Skin of body (tissue), 2 donors: ENCODE results near the gene ZNF436. TPM values are rescaled to one million over a fixed set of nuclear protein-coding genes. Genes with fewer than 3 reads are reported as not detected.

Experiments
- DNase-seq: peaks from one replicate; lab custom pipeline; 2025; lab: John Stamatoyannopoulos, UW
- total RNA-seq: library from RNA; depleted of rRNA; stranded (reverse); fragments of >200 nt; gene quantifications from one replicate; pipeline ENCODE4 v1.2.3, GENCODE V29; 2014

The ZNF436 gene
- total RNA-seq, 1 donor from 2014 or later: 43.4 TPM

DNA sequence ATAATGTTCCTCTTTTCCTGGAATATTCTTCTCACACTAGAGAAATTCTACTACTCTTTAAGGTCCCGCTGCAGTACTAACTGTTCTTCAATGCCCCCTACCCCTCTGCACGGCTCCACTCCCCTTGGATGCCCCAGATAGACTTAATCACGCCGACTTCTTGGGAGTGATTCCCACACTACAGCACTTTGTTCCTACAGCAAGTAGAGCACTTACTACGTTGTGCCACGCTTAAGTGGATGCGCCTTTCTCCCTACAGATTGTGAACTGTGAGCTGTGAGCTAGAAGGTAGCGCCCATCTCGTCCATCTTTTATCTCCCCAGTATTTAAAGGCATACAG is 2.2 kb downstream of the ZNF436 start:
- no peak for DNase-seq

DNA sequence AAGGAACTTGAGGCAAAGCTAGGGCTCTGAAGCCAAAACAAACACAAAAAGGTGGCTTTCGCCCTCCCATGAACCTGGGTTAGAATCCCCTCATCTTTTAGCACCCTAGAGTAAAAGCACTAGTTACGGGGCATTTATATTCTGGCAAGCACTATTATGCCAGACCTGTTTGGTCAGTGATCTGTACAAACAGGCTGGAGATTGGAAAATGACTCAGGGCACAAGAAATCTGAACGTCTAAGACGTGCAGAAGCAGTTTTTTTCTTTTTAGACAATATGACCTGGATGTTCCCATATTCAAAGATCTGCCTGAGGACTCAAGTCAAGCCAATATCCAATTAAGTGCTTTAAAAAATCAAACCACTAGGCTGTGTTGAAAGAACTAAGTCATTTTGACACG is 3.0 kb downstream of the ZNF436 start:
- no peak for DNase-seq

DNA sequence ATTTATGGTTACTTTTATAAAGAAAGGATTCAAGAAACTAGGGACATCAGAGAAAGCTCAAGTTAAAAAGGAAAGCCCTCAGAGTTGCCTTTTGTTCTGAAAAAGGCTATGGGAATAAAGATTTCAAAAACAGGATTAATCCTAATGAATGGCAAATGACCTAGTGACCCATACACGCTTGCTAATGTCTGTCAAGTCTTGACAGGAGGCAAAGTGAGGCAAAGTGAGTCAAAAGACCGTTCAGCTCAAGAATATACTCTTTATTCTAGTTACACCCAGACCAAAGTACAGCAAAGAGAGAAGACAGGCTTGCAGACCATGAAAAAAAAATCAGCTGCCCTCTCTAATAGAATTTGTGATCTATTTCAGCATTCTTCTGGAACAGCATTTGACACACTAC is 3.5 kb downstream of the ZNF436 start:
- DNase-seq: no peak

DNA sequence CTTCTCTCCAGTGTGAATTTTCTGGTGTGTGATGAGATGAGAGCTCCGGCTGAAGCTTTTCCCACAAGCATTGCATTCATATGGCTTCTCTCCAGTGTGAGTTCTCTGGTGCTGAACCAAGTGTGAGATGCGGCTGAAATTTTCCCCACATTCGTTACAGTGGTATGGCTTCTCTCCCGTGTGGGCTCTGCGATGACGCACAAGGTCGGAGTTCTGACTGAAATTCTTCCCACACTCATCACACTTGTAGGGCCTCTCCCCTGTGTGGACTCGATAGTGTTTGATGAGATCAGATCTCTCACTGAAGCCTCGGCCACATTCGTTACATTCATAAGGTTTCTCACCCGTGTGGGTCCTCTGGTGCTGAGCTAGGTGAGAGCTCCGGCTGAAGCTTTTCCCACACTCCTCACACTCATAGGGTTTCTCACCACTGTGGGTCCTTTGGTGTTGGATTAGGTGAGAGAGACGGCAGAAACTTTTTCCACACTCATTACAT is 7.4 kb downstream of the ZNF436 start:
- DNase-seq: no peak

DNA sequence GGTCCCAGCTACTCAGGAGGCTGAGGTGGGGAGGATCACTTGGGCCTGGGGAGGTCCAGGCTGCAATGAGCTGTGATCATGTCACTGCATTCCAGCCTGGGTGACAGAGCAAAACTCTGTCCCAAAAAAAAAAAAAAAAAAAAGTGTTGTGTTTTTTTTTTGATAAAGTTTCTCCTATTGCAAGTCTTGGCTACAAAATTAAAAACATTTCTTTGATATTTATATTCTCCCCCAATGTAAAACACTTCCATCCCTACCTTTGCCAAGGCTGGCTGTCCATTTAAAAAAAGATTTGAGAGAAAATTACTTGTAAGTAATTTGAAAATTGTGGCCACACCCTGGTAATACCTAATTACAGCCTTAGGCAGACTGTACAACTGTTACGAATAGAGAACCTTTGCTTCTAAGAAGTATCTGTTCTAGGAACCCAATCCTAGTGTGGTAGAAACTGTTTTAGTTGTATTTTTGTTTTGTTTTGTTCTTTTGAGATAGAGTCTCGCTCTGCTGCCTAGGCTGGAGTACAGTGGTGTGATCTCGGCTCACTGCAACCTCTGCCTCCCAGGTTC is 11.2 kb downstream of the ZNF436 start:
- DNase-seq: no peak

DNA sequence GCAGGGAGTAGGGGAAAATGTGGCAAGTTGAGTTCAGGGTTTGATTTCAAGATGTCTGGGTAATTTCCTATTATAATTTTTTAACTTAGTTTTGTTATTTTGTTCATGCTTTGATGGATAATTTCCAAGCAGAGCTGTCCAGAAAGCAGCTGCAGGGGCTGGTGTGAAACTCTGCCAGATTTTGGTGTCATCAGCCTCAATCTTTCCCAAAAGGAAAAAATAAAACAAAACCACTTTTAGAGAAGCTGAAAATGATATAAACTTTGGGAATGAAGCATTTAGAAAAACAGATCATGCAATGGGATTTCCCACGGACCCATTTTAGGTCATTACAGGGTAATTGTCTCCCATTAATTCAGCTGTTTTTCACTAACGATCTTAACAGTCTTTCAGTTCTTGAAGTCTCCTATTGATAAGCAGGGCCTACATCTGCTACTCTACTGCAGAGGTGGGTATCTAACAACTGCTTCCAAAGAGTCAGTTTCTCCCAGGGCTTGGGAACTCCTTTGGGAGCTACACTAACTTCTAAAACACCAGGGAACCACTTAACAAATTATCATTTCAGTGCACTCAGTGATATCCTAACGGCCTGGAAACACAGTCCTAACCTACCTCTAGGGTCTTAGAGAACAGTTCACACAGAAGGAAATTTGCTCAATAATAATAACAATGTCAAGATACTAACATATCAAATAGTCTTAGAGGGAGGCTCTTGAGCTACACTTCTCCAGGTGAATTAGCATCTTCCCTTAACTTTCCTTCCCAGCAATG is 12.3 kb downstream of the ZNF436 start:
- DNase-seq: peak; percentile 25

DNA sequence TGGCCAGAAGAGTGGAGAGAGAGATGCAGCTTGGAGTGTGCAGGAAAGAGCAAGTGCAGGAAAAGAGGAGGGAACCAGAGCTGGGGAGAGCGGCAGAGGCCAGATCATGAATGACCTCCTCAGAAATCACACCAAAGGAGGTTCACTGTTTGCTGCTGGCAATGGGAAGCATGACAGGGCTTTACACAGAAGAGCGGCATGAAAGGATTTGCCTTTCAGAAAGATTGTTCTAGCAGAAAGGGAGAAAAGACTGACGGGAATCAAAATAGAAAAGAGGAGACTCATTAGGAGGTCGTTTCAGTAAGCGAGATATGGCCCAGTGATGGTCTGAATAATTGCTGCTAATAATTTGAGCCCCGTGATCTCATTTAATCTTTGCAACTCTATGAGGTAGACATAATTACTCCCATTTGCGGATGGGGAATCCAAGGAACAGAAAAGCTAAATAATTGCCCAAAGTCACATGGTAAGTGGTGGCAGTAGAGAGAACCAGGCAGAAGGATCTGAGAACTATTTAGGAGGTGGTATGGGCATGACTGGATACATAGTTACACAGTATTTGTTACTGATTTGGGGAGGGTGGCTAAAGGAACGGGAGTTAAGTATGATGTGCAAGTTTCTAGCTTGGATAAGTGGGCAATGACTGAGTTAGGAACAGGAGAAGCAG is 13.0 kb downstream of the ZNF436 start:
- no peak for DNase-seq

DNA sequence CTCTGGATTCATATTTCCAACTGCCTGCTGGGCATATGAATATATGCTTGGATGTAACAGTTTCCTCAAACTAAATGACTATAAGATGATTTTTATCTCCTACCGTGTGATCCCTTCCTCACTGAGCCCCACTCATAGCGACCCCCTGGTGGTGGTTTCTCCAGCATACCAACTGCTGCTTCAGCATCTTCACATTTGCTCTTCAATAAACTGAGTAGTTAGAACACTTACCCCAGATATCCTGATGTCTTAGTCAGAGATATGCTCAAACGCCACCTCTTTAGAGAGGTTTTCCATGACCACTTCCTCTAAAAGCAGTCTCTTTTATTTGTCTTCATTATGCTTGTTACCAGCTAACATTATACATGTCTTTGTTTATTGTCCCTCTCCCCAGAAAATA is 15.4 kb downstream of the ZNF436 start:
- no peak for DNase-seq

DNA sequence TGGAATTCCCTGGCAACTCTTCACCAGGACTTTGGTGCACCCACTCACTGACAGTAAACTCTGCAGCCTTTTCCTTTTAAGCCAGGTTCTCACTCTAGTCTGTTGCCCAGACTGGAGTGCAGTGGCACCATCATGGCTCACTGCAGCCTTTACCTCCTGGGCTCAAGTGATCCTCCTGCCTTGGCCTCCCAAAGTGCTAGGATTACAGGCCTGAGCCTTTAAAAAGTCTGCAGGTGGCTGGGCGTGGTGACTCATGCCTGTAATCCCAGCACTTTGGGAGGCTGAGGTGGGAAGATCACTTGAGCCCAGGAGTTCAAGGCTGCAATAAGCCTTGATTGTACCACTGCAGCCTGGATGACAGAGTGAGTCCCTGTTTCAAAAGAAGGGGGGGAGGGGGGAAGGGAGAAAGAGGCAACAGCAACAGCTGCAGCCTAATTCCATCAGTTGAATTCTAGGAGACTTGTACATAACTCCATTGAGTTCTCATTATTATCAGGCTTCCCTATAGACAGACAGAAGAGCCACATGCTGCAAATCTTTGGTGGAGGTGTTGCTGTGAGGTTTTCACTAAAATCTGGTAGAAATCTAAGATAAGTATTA is 17.4 kb downstream of the ZNF436 start:
- DNase-seq: no peak

DNA sequence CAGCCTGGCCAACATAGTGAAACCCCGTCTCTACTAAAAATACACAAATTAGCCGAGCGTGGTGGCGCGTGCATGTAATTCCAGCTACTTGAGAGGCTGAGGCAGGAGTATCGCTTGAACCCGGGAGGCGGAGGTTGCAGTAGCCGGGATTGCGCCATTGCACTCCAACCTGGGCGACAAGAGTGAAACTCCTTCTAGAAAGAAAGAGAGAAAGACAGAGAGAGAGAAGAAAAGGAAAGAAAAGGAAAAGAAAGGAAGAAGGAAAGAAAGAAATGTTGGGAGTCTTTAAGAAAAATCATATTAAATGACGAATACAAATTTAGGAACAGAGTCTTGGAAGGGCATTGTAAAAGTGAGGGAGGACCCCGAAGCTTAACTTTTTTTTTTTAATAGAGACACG is 23.7 kb downstream of the ZNF436 start:
- DNase-seq: no peak

DNA sequence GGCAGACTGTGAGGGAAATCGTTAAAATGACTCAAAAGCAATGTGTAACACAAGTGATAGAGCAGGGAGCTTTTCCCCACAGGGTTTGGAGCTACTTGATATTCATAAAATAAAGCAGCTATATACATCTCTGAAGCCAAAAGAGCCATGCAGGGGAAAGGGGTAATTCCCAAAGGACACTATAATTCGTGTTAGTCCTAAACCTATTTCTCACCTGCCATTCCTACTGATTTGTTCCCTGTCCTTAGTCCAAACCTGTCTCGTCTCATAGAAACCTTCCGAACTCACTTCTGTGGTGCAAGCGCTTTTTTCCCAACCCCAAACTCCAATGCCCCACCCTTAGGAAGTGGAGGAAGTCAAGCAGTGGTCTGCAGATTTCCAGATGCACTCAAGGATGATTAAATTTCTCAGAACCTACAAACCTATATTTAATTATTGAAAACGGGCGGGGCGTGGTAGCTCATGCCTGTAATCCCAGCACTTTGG is 24.6 kb downstream of the ZNF436 start:
- peak; percentile 71 for DNase-seq

DNA sequence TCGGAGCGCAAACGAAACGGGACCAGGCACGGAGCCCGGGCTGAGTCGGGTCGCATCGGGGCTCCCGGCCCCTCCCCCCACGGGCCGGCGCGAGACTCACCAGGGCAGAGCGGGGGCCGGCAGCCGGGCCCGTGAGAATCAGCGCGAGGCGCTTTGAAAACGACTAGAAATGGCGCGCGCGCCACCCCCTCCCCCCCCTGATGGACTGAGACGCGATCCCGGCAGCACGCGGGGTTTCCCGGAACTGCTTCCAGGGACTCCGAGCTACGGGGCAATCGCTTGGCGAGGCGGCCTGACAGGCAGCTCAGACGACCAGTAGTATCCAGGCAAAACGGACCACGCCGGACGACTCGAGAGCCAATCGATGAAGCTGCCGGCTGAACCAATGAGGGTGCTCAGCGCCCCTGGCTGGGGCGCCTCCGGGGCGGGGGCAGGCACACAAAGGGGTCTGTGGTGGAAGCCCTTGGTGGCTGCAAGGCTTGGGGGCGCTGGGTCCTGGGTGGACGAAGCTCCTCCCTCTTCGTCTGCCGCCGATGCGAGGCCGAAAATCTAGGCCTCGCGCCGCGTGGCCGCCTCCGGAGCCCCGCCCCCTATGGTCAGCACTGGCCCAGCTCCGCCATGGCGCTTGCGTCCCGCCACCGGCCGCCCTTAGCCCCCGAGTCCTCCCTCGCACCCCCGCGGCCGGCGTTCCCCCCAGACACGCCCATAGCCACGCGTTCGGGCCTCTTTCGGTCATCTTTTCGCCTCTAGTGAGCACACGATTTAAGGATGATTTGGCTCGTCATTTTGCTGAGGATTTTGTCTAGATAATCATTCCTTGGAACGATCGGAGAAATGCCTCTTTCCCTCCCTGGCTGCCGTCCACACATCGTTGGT is 25.3 kb downstream of the ZNF436 start, which contains the start of gene HNRNPR:
TSS of gene HNRNPR (minus strand) at position 174 of the 876 bp plus-strand sequence. CDS start 3,276 bp downstream, outside the sequence.
- peak; percentile 99 for DNase-seq

DNA sequence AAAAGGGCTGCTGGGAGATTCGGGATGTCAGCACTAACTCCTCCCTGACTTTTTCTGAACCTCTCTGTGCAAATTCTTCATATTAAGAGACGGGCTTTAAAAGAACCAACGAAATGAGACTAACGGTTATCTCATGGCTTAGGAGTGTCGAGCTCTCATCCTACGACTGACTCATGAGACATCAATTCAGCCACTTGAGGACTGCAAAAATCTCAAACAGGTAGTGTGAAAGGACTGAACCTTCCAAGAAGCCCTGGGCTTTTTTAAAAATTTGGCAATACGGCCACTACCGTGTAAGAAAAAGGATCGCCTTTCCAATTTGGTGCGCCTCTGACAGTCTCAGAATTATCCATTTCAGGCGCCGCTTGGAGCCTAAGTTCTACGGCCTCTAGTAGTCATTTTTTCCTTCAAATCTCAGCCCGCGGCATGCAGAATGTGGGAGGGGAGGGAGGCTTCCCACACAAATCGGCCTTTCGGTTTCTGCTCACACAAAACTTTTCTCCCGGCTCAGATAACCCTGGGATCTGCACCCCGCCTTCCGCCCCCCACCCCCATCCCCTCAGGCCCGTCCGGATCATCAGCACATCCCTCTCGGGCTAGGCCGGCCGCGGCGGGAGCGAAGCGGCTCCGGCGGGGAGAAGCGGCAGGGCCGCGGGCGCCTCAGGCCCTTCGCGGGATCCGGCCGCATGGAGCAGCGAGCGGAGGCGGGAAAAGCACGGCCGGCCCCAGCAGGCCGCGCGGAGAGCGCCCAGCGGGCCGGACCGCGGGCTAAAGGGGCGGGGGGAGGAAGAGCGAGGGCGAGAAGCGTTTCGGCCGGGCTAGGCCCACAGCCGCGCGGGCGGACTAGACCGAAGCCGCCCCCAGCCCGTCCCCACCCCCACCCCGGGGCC is 26.2 kb downstream of the ZNF436 start:
- DNase-seq: peak; percentile 35

DNA sequence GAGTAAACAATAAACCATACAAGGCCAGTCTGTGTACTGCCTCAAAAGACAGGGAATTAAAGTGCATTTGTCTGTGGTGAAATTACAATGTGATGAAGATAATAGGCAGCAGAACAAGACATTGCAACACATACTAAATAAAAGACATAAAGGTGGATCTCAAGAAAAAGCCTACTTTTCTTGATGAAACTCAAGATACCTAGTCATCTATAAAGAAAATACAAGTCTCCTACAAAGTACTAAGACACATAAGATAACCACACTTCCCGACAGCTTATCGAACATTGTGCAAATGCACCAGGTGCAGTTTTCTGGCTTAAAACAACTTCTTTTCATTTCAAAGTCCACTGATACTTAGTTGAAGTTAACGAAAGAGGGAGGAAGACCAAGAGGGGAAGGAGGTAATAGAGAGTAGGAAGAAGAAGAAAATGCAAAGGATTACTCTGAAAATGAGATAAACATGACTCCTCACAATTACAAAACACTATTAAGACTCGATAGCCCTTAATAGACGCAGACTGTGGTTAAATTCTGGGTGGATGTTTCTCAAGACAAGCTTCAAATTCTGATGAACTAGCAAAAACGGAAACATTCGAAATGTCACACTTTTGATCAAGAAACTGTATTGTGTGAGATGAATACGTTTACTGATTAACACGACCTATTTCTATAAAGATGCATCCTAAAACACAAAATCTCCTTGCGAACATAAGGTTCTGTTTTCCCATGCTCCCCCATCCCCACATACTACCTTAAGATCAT is 27.5 kb downstream of the ZNF436 start:
- no peak for DNase-seq

DNA sequence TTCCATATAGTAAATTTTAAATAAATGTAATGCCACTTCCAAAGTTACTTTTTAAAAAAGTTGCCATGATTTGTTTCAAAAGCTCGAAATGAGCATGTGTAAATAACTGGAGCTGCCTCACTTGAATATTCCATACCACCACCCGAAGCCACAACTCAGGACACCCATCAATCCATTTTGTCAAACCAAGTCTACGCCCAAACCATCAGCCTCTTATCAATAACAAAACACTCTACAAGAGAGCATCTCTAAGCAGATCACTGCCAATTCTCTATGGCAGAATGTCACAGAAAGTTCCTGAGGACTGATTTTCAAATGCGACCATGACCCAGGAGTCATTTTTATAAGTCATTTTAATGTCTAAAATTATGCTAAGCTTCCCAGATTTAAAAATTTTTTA is 30.0 kb downstream of the ZNF436 start:
- no peak for DNase-seq

DNA sequence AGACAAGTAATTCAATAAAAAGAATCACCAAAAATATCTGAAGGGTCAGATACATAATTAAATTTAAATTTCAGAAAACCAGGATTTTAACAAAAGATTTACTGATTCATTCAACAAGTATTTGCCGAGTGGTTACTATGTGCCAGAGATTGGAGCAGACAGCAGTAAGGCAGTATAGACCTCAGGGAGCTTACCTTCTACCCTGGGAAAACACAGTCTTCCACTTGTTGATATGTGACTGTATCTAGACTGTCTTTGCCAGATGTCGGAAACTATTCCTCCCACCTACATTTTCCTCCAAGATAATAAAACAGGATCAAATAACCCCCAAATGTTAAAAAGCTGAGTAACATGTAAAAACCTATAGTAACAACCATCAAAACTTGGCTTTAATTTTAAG is 31.8 kb downstream of the ZNF436 start:
- no peak for DNase-seq

DNA sequence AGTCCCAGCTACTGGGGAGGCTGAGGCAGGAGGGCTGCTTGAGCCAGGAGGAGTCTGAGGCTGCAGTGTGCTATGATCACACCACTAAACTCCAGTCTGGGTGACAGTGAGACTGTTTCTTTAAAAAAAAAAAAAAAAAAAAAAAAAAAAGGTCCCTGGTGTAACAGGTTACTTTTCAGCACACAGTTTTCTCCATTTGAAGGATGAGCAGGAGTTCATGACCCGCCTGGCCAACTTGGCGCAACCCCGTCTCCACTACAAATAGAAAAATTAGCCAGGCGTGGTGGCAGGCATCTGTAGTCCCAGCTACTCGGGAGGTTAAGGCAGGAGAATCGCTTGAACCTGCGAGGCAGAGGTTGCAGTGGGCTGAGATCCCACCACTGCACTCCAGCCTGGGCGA is 37.9 kb downstream of the ZNF436 start:
- no peak for DNase-seq

DNA sequence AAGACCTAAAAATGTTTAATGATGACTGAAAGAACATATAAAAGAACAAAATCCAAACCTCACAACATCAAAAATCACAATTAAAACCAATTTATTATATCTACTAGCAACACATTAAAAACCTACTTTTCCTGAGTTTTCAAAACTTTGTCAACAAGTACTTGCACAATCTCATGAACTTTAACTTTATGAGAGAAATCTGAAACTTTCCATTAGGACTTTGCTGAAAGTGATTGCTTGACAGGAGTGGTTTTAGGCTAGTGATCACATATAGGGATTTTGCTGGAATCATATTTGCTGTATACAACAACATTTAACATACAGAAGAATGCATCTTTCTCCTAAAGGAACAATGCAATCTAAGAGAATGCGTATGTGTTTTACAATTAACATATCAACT is 38.8 kb downstream of the ZNF436 start:
- DNase-seq: no peak

DNA sequence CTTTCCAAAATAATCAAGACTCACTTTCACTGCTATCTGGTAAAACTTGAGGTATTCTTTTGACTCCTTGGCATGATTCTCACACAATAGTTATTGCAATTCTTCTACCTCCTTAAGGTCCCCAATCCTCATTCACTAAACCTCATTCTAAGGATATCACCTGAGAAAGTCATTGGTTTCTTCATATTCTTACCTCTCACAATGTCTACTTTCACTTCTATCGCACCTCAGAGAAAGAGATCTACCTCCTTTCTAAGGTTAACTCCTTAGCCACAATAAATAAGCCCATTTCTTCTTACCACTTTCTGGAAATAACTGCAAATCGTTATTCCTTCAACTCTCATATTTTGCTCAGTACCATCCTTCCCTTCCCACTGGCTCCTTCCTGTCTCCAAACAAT is 44.2 kb downstream of the ZNF436 start:
- DNase-seq: no peak
